Measurements from ENCODE around the gene TFIP11.

- TF ChIP-seq ZNF76 (CRISPR knock-in tag; IDR thresholded peaks at IDR 0.05; ENCODE audit: borderline replicate concordance) (no peak), BACH1 (tag; IDR thresholded peaks at IDR 0.05) (no peak), FIP1L1 (IDR thresholded peaks at IDR 0.05; ENCODE audit: low read depth, low read length, poor library complexity, severe bottlenecking) (no peak), CTCF (IDR thresholded peaks at IDR 0.05 in 2 of 3, conservative IDR thresholded peaks at IDR 0.05 in 1 of 3; ENCODE audit: insufficient read depth in 2 of 3, low read depth in 1 of 3, low read length in 3 of 3) (no peak), GABPB1 (CRISPR knock-in tag; IDR thresholded peaks at IDR 0.05) (no peak), TBL1XR1 (IDR thresholded peaks at IDR 0.05; ENCODE audit: low read length in 2 of 2) (no peak), HMGXB4 (CRISPR knock-in tag; IDR thresholded peaks at IDR 0.05) (no peak), POLR2AphosphoS2 (IDR thresholded peaks at IDR 0.05; ENCODE audit: low read length) (no peak), BRF2 (IDR thresholded peaks at IDR 0.05; ENCODE audit: borderline replicate concordance, insufficient read depth, insufficient read length) (no peak), RFX5 (IDR thresholded peaks at IDR 0.05; ENCODE audit: low read depth, low read length) (no peak), MXI1 (IDR thresholded peaks at IDR 0.05; ENCODE audit: low read depth, low read length) (no peak), YY1 (IDR thresholded peaks at IDR 0.05; ENCODE audit: borderline replicate concordance in 1 of 3, control insufficient read depth in 1 of 3, extremely low read depth in 1 of 3, insufficient read depth in 3 of 3, insufficient read length in 1 of 3, insufficient replicate concordance in 2 of 3, low read depth in 1 of 3, low read length in 2 of 3) (no peak), MAX (CRISPR knock-in tag; IDR thresholded peaks at IDR 0.05) (no peak), HOMEZ (CRISPR knock-in tag; IDR thresholded peaks at IDR 0.05) (no peak)
Observed at GRCh38 chr22:26555478-26555877, 43.2 kb upstream of the TFIP11 start.
